ENCODE data around the gene HNRNPDL. TPM values are rescaled to one million over a fixed set of nuclear protein-coding genes. Genes with fewer than 3 reads are reported as not detected.

Gene HNRNPDL
- total and polyA plus RNA-seq, 2 of the 13 experiments (the other 11 are each of a cell fraction or from before 2014, with no cell fraction given) = 167 to 414 TPM

DNA sequence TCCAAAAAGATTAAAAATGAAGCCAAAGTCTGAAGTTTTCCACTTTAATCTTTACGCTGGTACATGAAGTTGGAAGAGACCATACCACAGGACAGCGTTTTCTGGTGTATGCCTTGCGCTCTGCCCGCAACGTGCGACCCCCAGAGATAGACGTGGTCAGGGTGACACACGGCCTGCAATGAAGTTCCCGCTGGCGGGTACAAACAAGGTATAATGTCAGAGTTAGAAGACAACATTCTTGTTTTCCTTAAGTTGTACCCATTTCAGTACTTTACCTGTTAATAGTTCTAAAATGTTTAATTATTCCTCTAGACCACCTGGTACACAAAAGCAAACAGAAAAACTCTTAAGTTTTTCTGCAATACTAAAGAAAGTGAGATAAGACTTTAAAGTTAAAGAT lies 4.8 kb downstream of the HNRNPDL start (continued):
- TF ChIP-seq ZBTB40 (IDR thresholded peaks at IDR 0.05) = no peak
- no peak for TF ChIP-seq ZBTB40 (CRISPR knock-in tag; IDR thresholded peaks at IDR 0.05)
- no peak for TF ChIP-seq ATM (IDR thresholded peaks at IDR 0.05; ENCODE audit: borderline replicate concordance)
- TF ChIP-seq ZNF775 (CRISPR knock-in tag; IDR thresholded peaks at IDR 0.05; ENCODE audit: borderline replicate concordance) = no peak
- no peak for TF ChIP-seq RXRA (CRISPR knock-in tag; IDR thresholded peaks at IDR 0.05)
- no peak for TF ChIP-seq DMAP1 (CRISPR knock-in tag; IDR thresholded peaks at IDR 0.05)
- TF ChIP-seq POLR2G (IDR thresholded peaks at IDR 0.05; ENCODE audit: low read depth, low read length) = peak; percentile 45; the same call in 1 of the 2 replicates
- TF ChIP-seq MEIS1 (CRISPR knock-in tag; IDR thresholded peaks at IDR 0.05; ENCODE audit: borderline replicate concordance) = no peak
